Measurements from ENCODE around the gene CAB39L.

Gene CAB39L

GRCh38 chr13:49271264-49271663, 172.6 kb downstream of the CAB39L start:
- DNase-seq = no peak

- DNase-seq = no peak
These were observed 178.0 kb downstream of the CAB39L start for GRCh38 chr13:49265822-49266221.

- no peak for DNase-seq
These were observed 181.2 kb downstream of the CAB39L start for GRCh38 chr13:49262634-49263033.

DNA sequence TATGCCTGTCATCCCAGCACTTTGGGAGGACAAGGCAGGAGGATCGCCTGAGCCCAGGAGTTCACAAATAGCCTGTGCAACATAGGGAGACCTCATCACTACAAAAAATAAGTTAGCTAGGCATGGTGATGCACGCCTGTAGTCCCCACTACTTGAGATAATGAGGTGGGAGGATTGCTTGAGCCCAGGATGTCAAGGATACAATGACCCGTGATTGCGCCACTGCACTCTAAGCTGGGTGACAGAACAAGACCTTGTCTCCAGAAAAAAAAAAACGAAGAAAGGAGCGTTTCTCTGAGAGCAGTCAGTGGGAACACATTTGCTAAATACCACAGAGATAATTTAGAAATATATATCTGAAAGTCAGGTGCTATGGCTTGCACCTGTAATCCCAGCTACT, 184.3 kb downstream of the CAB39L start:
- no peak for DNase-seq

Measured in NCI-H2081 (cell line).